Esophagus squamous epithelium (tissue), 5 donors: ENCODE results near the gene BRAF. TPM values are rescaled to one million over a fixed set of nuclear protein-coding genes. Genes with fewer than 3 reads are reported as not detected.
"Not testable (repeated sequence)": the region's sequence is repeated elsewhere in the genome, so short reads cannot be mapped to it uniquely, and the experiment has no call there.

Source experiments
- DNase-seq: peaks from one replicate; lab custom pipeline; 2025; lab: John Stamatoyannopoulos, UW
- H3K27ac ChIP-seq, 4 donors: fragments of 200-600 bp; sonication (generic); one replicate each; pipeline ENCODE4 v1.5.1; 2016 to 2019; ENCODE audit warnings: mild to moderate bottlenecking in 1 of 4
- H3K27me3 ChIP-seq, 4 donors: fragments of 200-600 bp; sonication (generic); 1 replicate in 3 of 4; 2 replicates in 1 of 4; pipeline versions ENCODE4 v1.5.1 to v1.6.0; 2017 to 2021; ENCODE audit warnings: antibody characterized with exemption in 1 of 4
- H3K36me3 ChIP-seq, 3 donors: fragments of 200-600 bp; sonication (generic); one replicate each; pipeline ENCODE4 v1.5.1; 2016 to 2019
- H3K4me1 ChIP-seq, 3 donors: fragments of 200-600 bp; sonication (generic); one replicate each; pipeline ENCODE4 v1.5.1; 2017 to 2019
- H3K4me3 ChIP-seq, 4 donors: fragments of 200-600 bp; sonication (generic); 1 replicate in 3 of 4; 2 replicates in 1 of 4; pipeline ENCODE4 v1.5.1; 2016 to 2019; ENCODE audit warnings: mild to moderate bottlenecking in 2 of 4, moderate library complexity in 1 of 4
- H3K9me3 ChIP-seq, 3 donors: fragments of 200-600 bp; sonication (generic); one replicate each; pipeline ENCODE4 v1.5.1; 2016 to 2019
- POLR2A ChIP-seq, 4 donors: fragments of 450-650 bp; IDR thresholded peaks; one replicate each; pipeline ENCODE4 v1.6.1; 2017; ENCODE audit warnings: antibody characterized with exemption in 4 of 4, mild to moderate bottlenecking in 4 of 4, moderate library complexity in 3 of 4
- WGBS, 2 donors: methylation state at CpG; one replicate each; pipeline ENCODE4 v1.1.5; 2018; 5-methylcytosine and 5-hydroxymethylcytosine counted together
- intact Hi-C: fragments of 100-400 bp; cut with DNase I; formaldehyde crosslinking; loops from one replicate; pipeline ENCODE4 v1.15.0; 2022
- small RNA-seq, 4 donors: library from RNA; depleted of rRNA; stranded (forward); fragments of <200 nt; gene quantifications; one replicate each; pipeline ENCODE3, GENCODE V24; 2016
- total RNA-seq, 4 donors: library from RNA; depleted of rRNA; stranded (reverse); fragments of >200 nt; gene quantifications; one replicate each; pipeline ENCODE4 v1.1.0, GENCODE V29; 2016
- TF ChIP-seq, protein P1 (sequence below), 6 experiments: fragments of 450-650 bp in 4 of 6; fragments of 200-600 bp in 2 of 6; sonication (generic) in 2 of 6; IDR thresholded peaks; one replicate each; pipeline ENCODE4 v1.5.1; 2016 to 2019; ENCODE audit warnings: antibody characterized with exemption in 6 of 6, mild to moderate bottlenecking in 4 of 6, moderate library complexity in 4 of 6
- donor health status: DM: yes; HTN: yes; CAD: no.

The BRAF gene
- total RNA-seq, 4 donors from 2014 or later: 10.0 to 40.6 (median 20.6) TPM

DNA sequence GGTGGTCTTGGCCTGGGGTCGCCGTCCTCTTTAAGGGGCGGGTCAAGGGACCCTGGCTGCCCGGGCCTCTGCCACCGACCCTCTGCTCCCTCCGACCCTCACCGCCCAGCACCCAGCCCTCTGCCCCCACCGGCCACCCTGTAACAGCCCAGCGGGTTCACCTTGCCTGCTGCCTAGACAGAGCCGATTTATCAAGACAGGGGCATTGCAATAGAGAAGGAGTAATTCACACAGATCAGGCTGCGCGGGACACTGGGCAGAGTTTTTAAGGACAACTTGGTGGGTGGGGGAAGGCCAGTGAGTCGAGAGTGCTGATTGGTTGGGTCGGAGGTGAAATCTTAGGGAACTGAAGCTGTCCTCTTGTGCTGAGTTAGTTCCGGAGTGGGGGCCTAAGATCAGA, 252.8 kb downstream of the BRAF start:
- Histone ChIP-seq H3K4me3 (peak overlapping the region in 1 of 4 donors; percentile 95), H3K4me1 (peaks cover 18 to 41% (median 26%) of the 10 kb centered on the region in 3 donors), H3K27ac (no peak overlapping the region), H3K27me3 (no peaks in the 10 kb centered on the region), H3K36me3 (peaks cover 0 to 15% (median 0%) of the 10 kb centered on the region in 3 donors), H3K9me3 (no peaks in the 10 kb centered on the region)
- DNase-seq: no peak
- 77 to 100% methylated on average over 3 to 12 of the region's 15 CpGs for WGBS, 2 donors
- TF ChIP-seq POLR2A (IDR thresholded peaks at IDR 0.05): no peak
- TF ChIP-seq, protein P1, sequence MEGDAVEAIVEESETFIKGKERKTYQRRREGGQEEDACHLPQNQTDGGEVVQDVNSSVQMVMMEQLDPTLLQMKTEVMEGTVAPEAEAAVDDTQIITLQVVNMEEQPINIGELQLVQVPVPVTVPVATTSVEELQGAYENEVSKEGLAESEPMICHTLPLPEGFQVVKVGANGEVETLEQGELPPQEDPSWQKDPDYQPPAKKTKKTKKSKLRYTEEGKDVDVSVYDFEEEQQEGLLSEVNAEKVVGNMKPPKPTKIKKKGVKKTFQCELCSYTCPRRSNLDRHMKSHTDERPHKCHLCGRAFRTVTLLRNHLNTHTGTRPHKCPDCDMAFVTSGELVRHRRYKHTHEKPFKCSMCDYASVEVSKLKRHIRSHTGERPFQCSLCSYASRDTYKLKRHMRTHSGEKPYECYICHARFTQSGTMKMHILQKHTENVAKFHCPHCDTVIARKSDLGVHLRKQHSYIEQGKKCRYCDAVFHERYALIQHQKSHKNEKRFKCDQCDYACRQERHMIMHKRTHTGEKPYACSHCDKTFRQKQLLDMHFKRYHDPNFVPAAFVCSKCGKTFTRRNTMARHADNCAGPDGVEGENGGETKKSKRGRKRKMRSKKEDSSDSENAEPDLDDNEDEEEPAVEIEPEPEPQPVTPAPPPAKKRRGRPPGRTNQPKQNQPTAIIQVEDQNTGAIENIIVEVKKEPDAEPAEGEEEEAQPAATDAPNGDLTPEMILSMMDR (IDR thresholded peaks at IDR 0.05): no peak
- intact Hi-C loops: no loop called here

DNA sequence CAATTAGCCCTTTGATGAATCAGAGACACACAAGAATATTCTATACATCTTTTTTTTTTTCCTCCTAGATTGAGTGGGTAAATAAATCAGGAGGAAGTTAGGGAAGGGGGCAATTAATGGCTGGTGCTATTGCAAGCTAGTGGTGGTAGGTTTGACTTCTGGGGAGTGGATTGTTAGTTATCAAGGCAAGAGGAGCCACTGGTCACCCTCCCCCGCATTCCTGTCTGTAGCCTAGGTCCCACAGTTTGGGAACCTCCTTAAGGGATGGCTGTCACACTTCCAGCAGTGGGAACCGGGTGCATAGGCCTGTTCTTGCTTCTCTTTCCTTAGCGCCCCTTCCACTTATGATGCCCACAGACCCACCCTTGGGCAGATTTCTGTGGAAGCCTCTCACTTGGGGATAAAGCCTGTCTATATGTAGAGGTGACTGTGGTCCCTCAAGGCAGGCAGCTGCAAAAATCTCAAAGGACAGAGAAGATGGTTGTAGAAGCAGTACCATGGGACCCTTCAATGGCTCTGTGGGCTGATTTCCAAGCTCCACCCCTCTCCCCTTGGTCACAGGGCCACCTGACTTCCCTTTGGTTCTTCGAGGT, 254.3 kb downstream of the BRAF start:
- WGBS, 2 donors: 57 to 67% methylated on average over 4 of the region's 4 CpGs
- intact Hi-C loops: no loop called here
- Histone ChIP-seq H3K36me3 (no peaks in the 10 kb centered on the region), H3K4me1 (peaks cover 17 to 31% (median 20%) of the 10 kb centered on the region in 3 donors), H3K27me3 (no peaks in the 10 kb centered on the region), H3K9me3 (no peaks in the 10 kb centered on the region), H3K27ac (no peak overlapping the region), H3K4me3 (no peak overlapping the region)
- DNase-seq: no peak
- no peak for TF ChIP-seq POLR2A (IDR thresholded peaks at IDR 0.05)
- TF ChIP-seq, protein P1 (IDR thresholded peaks at IDR 0.05): no peak

DNA sequence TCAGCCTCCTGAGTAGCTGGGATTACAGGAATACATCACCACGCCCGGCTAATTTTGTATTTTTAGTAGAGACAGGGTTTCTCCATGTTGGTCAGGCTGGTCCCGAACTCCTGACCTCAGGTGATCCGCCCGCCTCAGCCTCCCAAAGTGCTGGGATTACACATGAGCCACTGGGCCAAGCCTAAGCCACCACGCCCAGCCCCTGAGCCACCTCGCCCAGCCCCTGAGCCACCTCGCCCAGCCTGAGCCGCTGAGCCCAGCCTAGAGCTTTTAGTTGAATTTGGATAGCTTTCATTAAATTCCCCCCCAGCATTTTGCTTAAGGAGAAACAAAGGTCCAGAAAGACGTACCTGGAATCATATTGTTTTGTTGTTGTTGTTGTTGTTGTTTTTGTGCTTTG, 254.9 kb downstream of the BRAF start:
- H3K9me3 ChIP-seq, H3K27me3 ChIP-seq, H3K27ac ChIP-seq, intact Hi-C loops, DNase-seq, H3K36me3 ChIP-seq, H3K4me3 ChIP-seq: not testable (repeated sequence)
- 55 to 83% methylated on average over 4 to 10 of the region's 10 CpGs for WGBS, 2 donors
- peaks cover 11 to 26% (median 14%) of the 10 kb centered on the region in 3 donors for H3K4me1 ChIP-seq

DNA sequence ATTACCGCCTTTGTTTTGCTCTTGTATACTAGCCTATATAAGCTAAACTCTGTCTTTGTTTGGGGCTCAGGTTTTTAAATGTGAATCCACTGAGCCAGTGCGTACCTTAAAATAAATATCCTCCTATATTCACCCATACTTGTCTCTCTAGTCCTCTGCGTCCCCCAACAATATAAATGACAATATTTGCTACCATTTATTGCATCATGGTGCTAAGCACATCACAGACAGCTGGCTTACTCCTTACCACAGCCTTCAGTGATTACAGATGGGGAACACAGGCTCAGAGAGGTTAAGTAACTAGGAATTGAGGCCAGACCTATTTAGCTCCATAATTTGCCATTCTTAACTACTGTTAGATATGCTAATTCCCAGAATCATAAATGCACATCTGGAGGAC, 255.4 kb downstream of the BRAF start:
- Histone ChIP-seq H3K4me3 (no peak overlapping the region), H3K36me3 (no peaks in the 10 kb centered on the region), H3K9me3 (no peaks in the 10 kb centered on the region), H3K4me1 (peaks cover 9 to 21% (median 9%) of the 10 kb centered on the region in 3 donors), H3K27ac (no peak overlapping the region), H3K27me3 (no peaks in the 10 kb centered on the region)
- 87 to 92% methylated on average over 3 of the region's 3 CpGs for WGBS, 2 donors
- intact Hi-C loops: no loop called here
- TF ChIP-seq, protein P1 (IDR thresholded peaks at IDR 0.05): no peak
- no peak for TF ChIP-seq POLR2A (IDR thresholded peaks at IDR 0.05)
- DNase-seq: no peak

Small RNA genes within 50 kb of the gene (small RNA-seq; reads per million reads assigned to genes)
- gene AC006006.1 (0 reads per million in 4 donors), gene RNU6-85P (0 reads per million in 4 donors)

Other genes starting within 250 kb of the BRAF start
- gene NDUFB2, start 228.2 kb downstream of the BRAF start, total RNA-seq: 100 to 1,000 TPM in 3 of 4 donors, 10 to 100 TPM in 1; 87.5 to 353 (median 340) TPM
- gene MRPS33, start 90.0 kb upstream of the BRAF start, total RNA-seq: 10 to 100 TPM; 12.7 to 25.2 (median 16.1) TPM
- gene TMEM178B, start 149.1 kb upstream of the BRAF start, total RNA-seq: 1 to 10 TPM in 3 of 4 donors, under 1 TPM in 1; 0.95 to 1.7 (median 1.2) TPM